COLO668 (cell line): ENCODE results near the gene LSS.
A peak's percentile ranks its signal among the peaks of the same experiment; 100 is the strongest.
"Not testable (repeated sequence)": the region's sequence is repeated elsewhere in the genome, so short reads cannot be mapped to it uniquely, and the experiment has no call there.

Source experiments
- DNase-seq: peaks from one replicate; lab custom pipeline; 2025; ENCODE audit not compliant: unreplicated experiment; lab: John Stamatoyannopoulos, UW

LSS gene

GRCh38 chr21:46188226-46189212 lies 40.1 kb downstream of the LSS start:
- DNase-seq = peak; percentile 77

- no peak for DNase-seq
Observed at GRCh38 chr21:46187814-46188213, 40.8 kb downstream of the LSS start.

GRCh38 chr21:46187261-46187660 lies 41.3 kb downstream of the LSS start:
- no peak for DNase-seq

GRCh38 chr21:46185716-46186115 lies 42.9 kb downstream of the LSS start:
- DNase-seq = no peak

GRCh38 chr21:46184625-46185555 lies 43.7 kb downstream of the LSS start:
- peak; percentile 88 for DNase-seq

- DNase-seq = peak; percentile 79
Observed at GRCh38 chr21:46183910-46184624, 44.5 kb downstream of the LSS start, which contains the start of gene SPATC1L. Gene SPATC1L (minus strand): TSS chr21:46184459. CDS start chr21:46182816, 1,643 bp downstream.

- DNase-seq = not testable (repeated sequence)
Observed at GRCh38 chr21:46183337-46183909, 45.2 kb downstream of the LSS start.

- no peak for DNase-seq
Observed at GRCh38 chr21:46182548-46183336, 45.8 kb downstream of the LSS start.

GRCh38 chr21:46181953-46182547 lies 46.5 kb downstream of the LSS start:
- DNase-seq = no peak

GRCh38 chr21:46181436-46181835 lies 47.1 kb downstream of the LSS start:
- DNase-seq = no peak

GRCh38 chr21:46180778-46181391 lies 47.7 kb downstream of the LSS start:
- DNase-seq = no peak

- DNase-seq = no peak
Observed at GRCh38 chr21:46180079-46180722, 48.4 kb downstream of the LSS start.

- no peak for DNase-seq
Observed at GRCh38 chr21:46179708-46180078, 48.9 kb downstream of the LSS start.

- no peak for DNase-seq
Observed at GRCh38 chr21:46178961-46179360, 49.6 kb downstream of the LSS start.

- not testable (repeated sequence) for DNase-seq
Observed at GRCh38 chr21:46176443-46177129, 52.0 kb downstream of the LSS start.

- DNase-seq = no peak
Observed at GRCh38 chr21:46173573-46173972, 55.0 kb downstream of the LSS start.

- no peak for DNase-seq
Observed at GRCh38 chr21:46172863-46173528, 55.6 kb downstream of the LSS start.
